K562 (cell line): ENCODE data around the gene HMOX1. TPM values are rescaled to one million over a fixed set of nuclear protein-coding genes. Genes with fewer than 3 reads are reported as not detected.

Experiments used
- E2F8 ChIP-seq: fragments of 450-650 bp; IDR thresholded peaks from 2 replicates; pipeline ENCODE4 v1.7.1; 2018; ENCODE audit warnings: mild to moderate bottlenecking, low read depth; ENCODE audit not compliant: partially characterized antibody
- GATA2 ChIP-seq: sonication (generic); formaldehyde crosslinking; IDR thresholded peaks from 2 replicates; pipeline ENCODE4 v1.4.0; 2020; ENCODE audit warnings: mild to moderate bottlenecking, missing genetic modification reagents
- PATZ1 ChIP-seq: fragments of 250-450 bp; sonication (Bioruptor Pico); IDR thresholded peaks from 2 replicates; pipeline ENCODE4 v1.5.0; 2020; ENCODE audit warnings: mild to moderate bottlenecking, borderline replicate concordance
- SPI1 ChIP-seq: IDR thresholded peaks from 2 replicates; pipeline ENCODE4 v1.6.1; 2011; ENCODE audit warnings: low read depth, low read length, control low read depth, borderline replicate concordance
- ZNF224 ChIP-seq: sonication (generic); formaldehyde crosslinking; IDR thresholded peaks from 2 replicates; pipeline ENCODE4 v1.8.0; 2022; ENCODE audit warnings: mild to moderate bottlenecking, missing genetic modification reagents
- polyA plus RNA-seq, 8 experiments: library from polyadenylated mRNA; depleted of rRNA in 4 of 8; stranded (reverse) in 5 of 8; unstranded in 3 of 8; fragments of >200 nt; fragmentation: Nextera tagmentation in 2 of 8; fragmentation: Illumina TruSeq in 1 of 8; extraction: Ambion mirVana in 2 of 8; extraction: Trizol in 1 of 8; gene quantifications; 2 replicates each; pipeline versions ENCODE4 v1.2.1 to v1.2.3, GENCODE V29; 2011 to 2014; ENCODE audit warnings: inconsistent platforms in 1 of 8, missing spikeins in 1 of 8
- total RNA-seq, 7 experiments: library from RNA; depleted of rRNA in 6 of 7; stranded (reverse); fragments of >200 nt in 6 of 7; fragmentation: Illumina TruSeq in 2 of 7; extraction: Trizol in 2 of 7; gene quantifications; 2 replicates each; pipeline versions ENCODE4 v1.2.1 to v1.2.3, GENCODE V29; 2011 to 2021; ENCODE audit warnings: low replicate concordance in 1 of 7
- TF ChIP-seq, protein P1 (sequence below), 2 experiments: fragments of 450-650 bp; IDR thresholded peaks; 2 replicates each; pipeline ENCODE4 v1.6.1; 2016
- TF ChIP-seq, protein P2 (sequence below): fragments of 250-450 bp; sonication (Bioruptor Pico); IDR thresholded peaks from 2 replicates; pipeline ENCODE4 v1.5.0; 2021

Gene HMOX1
- total and polyA plus RNA-seq, 9 of the 15 experiments (the other 6 are each of a cell fraction or from before 2014, with no cell fraction given), result not detected

- TF ChIP-seq, protein P1, sequence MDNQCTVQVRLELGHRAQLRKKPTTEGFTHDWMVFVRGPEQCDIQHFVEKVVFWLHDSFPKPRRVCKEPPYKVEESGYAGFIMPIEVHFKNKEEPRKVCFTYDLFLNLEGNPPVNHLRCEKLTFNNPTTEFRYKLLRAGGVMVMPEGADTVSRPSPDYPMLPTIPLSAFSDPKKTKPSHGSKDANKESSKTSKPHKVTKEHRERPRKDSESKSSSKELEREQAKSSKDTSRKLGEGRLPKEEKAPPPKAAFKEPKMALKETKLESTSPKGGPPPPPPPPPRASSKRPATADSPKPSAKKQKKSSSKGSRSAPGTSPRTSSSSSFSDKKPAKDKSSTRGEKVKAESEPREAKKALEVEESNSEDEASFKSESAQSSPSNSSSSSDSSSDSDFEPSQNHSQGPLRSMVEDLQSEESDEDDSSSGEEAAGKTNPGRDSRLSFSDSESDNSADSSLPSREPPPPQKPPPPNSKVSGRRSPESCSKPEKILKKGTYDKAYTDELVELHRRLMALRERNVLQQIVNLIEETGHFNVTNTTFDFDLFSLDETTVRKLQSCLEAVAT (IDR thresholded peaks at IDR 0.05), result peak in 1 of 2 experiments; percentile 50; a peak in 1 of 4 replicates
- peak; percentile 100 for TF ChIP-seq E2F8
- peak; percentile 83 for TF ChIP-seq SPI1
- TF ChIP-seq GATA2 (CRISPR knock-in tag), result no peak
- TF ChIP-seq, protein P2, sequence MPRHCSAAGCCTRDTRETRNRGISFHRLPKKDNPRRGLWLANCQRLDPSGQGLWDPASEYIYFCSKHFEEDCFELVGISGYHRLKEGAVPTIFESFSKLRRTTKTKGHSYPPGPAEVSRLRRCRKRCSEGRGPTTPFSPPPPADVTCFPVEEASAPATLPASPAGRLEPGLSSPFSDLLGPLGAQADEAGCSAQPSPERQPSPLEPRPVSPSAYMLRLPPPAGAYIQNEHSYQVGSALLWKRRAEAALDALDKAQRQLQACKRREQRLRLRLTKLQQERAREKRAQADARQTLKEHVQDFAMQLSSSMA (CRISPR knock-in tag), result no peak
- TF ChIP-seq ZNF224, result no peak
- no peak for TF ChIP-seq PATZ1 (CRISPR knock-in tag)
Measured at GRCh38 chr22:35399678-35400500, 19.0 kb downstream of the HMOX1 start, which contains the start of gene MCM5 (continued).
